WTC11 (cell line): ENCODE data around the gene NINL. TPM values are rescaled to one million over a fixed set of nuclear protein-coding genes. Genes with fewer than 3 reads are reported as not detected.

Experiments used
- ATF1 ChIP-seq: sonication (generic); formaldehyde crosslinking; IDR thresholded peaks from 2 replicates; pipeline ENCODE4 v1.8.1; 2023; ENCODE audit warnings: mild to moderate bottlenecking, moderate library complexity, missing genetic modification reagents
- CREB1 ChIP-seq: sonication (generic); formaldehyde crosslinking; IDR thresholded peaks from 2 replicates; pipeline ENCODE4 v1.8.0; 2023; ENCODE audit warnings: mild to moderate bottlenecking, missing genetic modification reagents
- EMX1 ChIP-seq: fragments of 250-450 bp; sonication (Bioruptor Pico); IDR thresholded peaks from 2 replicates; pipeline ENCODE4 v1.8.0; 2021; ENCODE audit warnings: mild to moderate bottlenecking
- GABPB1 ChIP-seq: sonication (generic); formaldehyde crosslinking; IDR thresholded peaks from 2 replicates; pipeline ENCODE4 v1.8.1; 2023; ENCODE audit warnings: mild to moderate bottlenecking, missing genetic modification reagents
- JUN ChIP-seq: sonication (generic); formaldehyde crosslinking; IDR thresholded peaks from 2 replicates; pipeline ENCODE4 v1.8.0; 2023; ENCODE audit warnings: mild to moderate bottlenecking, missing genetic modification reagents
- MYBL2 ChIP-seq: sonication (generic); formaldehyde crosslinking; IDR thresholded peaks from 2 replicates; pipeline ENCODE4 v1.8.1; 2023; ENCODE audit warnings: mild to moderate bottlenecking, moderate library complexity, missing genetic modification reagents
- NR2C2 ChIP-seq: sonication (generic); formaldehyde crosslinking; IDR thresholded peaks from 2 replicates; pipeline ENCODE4 v1.8.0; 2022; ENCODE audit warnings: mild to moderate bottlenecking, missing genetic modification reagents
- SOX15 ChIP-seq: fragments of 250-450 bp; sonication (Bioruptor Pico); IDR thresholded peaks from 2 replicates; pipeline ENCODE4 v1.9.0; 2021; ENCODE audit warnings: mild to moderate bottlenecking
- TCF7 ChIP-seq: sonication (generic); formaldehyde crosslinking; IDR thresholded peaks from 2 replicates; pipeline ENCODE4 v1.8.0; 2022; ENCODE audit warnings: mild to moderate bottlenecking, low read depth, missing genetic modification reagents, moderate library complexity
- TEAD1 ChIP-seq: sonication (generic); formaldehyde crosslinking; IDR thresholded peaks from 2 replicates; pipeline ENCODE4 v1.8.0; 2022; ENCODE audit warnings: mild to moderate bottlenecking, missing genetic modification reagents
- ZNF121 ChIP-seq: sonication (generic); formaldehyde crosslinking; IDR thresholded peaks from 2 replicates; pipeline ENCODE4 v1.8.0; 2023; ENCODE audit warnings: missing genetic modification reagents
- ZNF138 ChIP-seq: sonication (generic); formaldehyde crosslinking; conservative IDR thresholded peaks from 2 replicates; pipeline ENCODE4 v1.8.1; 2022; ENCODE audit warnings: mild to moderate bottlenecking, moderate library complexity, missing genetic modification reagents
- ZNF232 ChIP-seq: sonication (generic); formaldehyde crosslinking; IDR thresholded peaks from 2 replicates; pipeline ENCODE4 v1.8.0; 2022; ENCODE audit warnings: mild to moderate bottlenecking, missing genetic modification reagents
- ZNF423 ChIP-seq: fragments of 250-450 bp; sonication (Bioruptor Pico); IDR thresholded peaks from 2 replicates; pipeline ENCODE4 v2.1.2; 2022; ENCODE audit warnings: mild to moderate bottlenecking, moderate library complexity
- ZNF671 ChIP-seq: fragments of 250-450 bp; sonication (Bioruptor Pico); IDR thresholded peaks from 2 replicates; pipeline ENCODE4 v1.8.0; 2021; ENCODE audit warnings: mild to moderate bottlenecking
- total RNA-seq: library from RNA; stranded (reverse); gene quantifications from 3 replicates; pipeline ENCODE4 v1.2.3, GENCODE V29; 2021
- TF ChIP-seq, protein P1 (sequence below): sonication (generic); formaldehyde crosslinking; IDR thresholded peaks from 2 replicates; pipeline ENCODE4 v1.8.0; 2022; ENCODE audit warnings: mild to moderate bottlenecking, missing genetic modification reagents
- TF ChIP-seq, protein P2 (sequence below): sonication (generic); formaldehyde crosslinking; IDR thresholded peaks from 2 replicates; pipeline ENCODE4 v1.8.1; 2022; ENCODE audit warnings: mild to moderate bottlenecking, missing genetic modification reagents, moderate library complexity, borderline replicate concordance
- TF ChIP-seq, protein P3 (sequence below): sonication (generic); formaldehyde crosslinking; IDR thresholded peaks from 2 replicates; pipeline ENCODE4 v1.8.1; 2023; ENCODE audit warnings: mild to moderate bottlenecking, missing genetic modification reagents, moderate library complexity
- TF ChIP-seq, protein P4 (sequence below): fragments of 250-450 bp; sonication (Bioruptor Pico); IDR thresholded peaks from 2 replicates; pipeline ENCODE4 v1.8.0; 2021; ENCODE audit warnings: mild to moderate bottlenecking
- TF ChIP-seq, protein P5 (sequence below): sonication (generic); formaldehyde crosslinking; IDR thresholded peaks from 2 replicates; pipeline ENCODE4 v1.8.1; 2022; ENCODE audit warnings: mild to moderate bottlenecking, moderate library complexity, missing genetic modification reagents
- TF ChIP-seq, protein P6 (sequence below): sonication (generic); formaldehyde crosslinking; IDR thresholded peaks from 2 replicates; pipeline ENCODE4 v1.8.0; 2022; ENCODE audit warnings: missing genetic modification reagents
- TF ChIP-seq, protein P7 (sequence below): sonication (generic); formaldehyde crosslinking; IDR thresholded peaks from 2 replicates; pipeline ENCODE4 v1.8.1; 2023; ENCODE audit warnings: mild to moderate bottlenecking, missing genetic modification reagents
- TF ChIP-seq, protein P8 (sequence below): sonication (generic); formaldehyde crosslinking; IDR thresholded peaks from 2 replicates; pipeline ENCODE4 v1.8.1; 2022; ENCODE audit warnings: low read depth, mild to moderate bottlenecking, moderate library complexity, missing genetic modification reagents, borderline replicate concordance
- TF ChIP-seq, protein P9 (sequence below): fragments of 250-450 bp; sonication (Bioruptor Pico); IDR thresholded peaks from 2 replicates; pipeline ENCODE4 v1.9.0; 2021; ENCODE audit warnings: mild to moderate bottlenecking

NINL gene
- total RNA-seq, 1 experiment from 2014 or later = 36.0 TPM

DNA sequence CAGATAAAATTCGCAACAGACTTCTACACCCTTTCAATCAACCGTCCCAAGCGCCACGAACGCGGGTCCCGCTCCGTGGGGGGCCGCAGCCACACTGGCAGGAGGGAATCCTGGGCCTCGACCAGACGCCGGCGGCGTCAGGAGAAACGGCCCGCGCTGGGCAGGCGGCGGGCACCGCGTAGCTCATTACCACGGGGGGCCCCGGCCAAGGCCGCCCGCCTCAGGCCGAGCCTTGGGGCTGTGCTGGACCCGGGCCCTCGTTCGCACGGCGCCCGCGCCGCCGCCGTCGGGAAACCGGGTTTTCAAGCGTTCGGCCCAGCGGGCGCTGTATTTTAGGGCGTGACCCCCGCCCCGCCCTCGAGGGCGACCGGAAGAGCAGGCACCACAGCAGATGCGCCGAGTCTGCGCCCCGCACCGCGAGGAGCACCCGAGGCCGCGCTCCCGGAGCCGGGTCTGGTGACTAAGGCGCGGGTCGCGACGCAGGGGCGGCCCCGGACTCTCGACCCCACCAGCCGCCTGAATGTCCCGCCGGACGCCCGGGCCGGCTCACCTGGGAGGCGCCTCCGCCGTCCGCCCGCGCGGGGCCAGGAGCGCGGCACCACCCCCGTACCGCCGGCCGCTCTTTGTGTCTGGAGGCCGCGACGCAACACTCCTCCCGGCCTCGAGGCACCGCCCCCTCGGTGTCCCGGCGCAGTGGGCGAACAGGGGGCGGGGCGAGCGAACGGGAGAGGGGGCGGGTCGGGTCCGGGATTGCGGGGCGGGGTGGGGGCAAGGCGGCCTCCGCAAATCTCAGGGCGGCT is at the start of gene NINL (continued):
- TF ChIP-seq ZNF138 (CRISPR knock-in tag) = no peak
- peak; percentile 59 for TF ChIP-seq GABPB1 (CRISPR knock-in tag)
- TF ChIP-seq JUN (CRISPR knock-in tag) = no peak; the same call in 1 of the 2 replicates
- no peak for TF ChIP-seq CREB1 (CRISPR knock-in tag)
- TF ChIP-seq ZNF232 = no peak
- no peak for TF ChIP-seq NR2C2 (CRISPR knock-in tag)
- TF ChIP-seq, protein P1, sequence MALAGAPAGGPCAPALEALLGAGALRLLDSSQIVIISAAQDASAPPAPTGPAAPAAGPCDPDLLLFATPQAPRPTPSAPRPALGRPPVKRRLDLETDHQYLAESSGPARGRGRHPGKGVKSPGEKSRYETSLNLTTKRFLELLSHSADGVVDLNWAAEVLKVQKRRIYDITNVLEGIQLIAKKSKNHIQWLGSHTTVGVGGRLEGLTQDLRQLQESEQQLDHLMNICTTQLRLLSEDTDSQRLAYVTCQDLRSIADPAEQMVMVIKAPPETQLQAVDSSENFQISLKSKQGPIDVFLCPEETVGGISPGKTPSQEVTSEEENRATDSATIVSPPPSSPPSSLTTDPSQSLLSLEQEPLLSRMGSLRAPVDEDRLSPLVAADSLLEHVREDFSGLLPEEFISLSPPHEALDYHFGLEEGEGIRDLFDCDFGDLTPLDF = 0 out of 2 replicates have a peak, but pooled peaks have one; percentile 27
- TF ChIP-seq TCF7 = no peak
- TF ChIP-seq, protein P2, sequence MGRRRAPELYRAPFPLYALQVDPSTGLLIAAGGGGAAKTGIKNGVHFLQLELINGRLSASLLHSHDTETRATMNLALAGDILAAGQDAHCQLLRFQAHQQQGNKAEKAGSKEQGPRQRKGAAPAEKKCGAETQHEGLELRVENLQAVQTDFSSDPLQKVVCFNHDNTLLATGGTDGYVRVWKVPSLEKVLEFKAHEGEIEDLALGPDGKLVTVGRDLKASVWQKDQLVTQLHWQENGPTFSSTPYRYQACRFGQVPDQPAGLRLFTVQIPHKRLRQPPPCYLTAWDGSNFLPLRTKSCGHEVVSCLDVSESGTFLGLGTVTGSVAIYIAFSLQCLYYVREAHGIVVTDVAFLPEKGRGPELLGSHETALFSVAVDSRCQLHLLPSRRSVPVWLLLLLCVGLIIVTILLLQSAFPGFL (CRISPR knock-in tag) = peak; percentile 15; the same call in 1 of the 2 replicates
- TF ChIP-seq SOX15 = no peak
- TF ChIP-seq, protein P3, sequence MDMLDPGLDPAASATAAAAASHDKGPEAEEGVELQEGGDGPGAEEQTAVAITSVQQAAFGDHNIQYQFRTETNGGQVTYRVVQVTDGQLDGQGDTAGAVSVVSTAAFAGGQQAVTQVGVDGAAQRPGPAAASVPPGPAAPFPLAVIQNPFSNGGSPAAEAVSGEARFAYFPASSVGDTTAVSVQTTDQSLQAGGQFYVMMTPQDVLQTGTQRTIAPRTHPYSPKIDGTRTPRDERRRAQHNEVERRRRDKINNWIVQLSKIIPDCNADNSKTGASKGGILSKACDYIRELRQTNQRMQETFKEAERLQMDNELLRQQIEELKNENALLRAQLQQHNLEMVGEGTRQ (CRISPR knock-in tag) = no peak
- TF ChIP-seq TEAD1 = peak; percentile 80; the same call in 1 of the 2 replicates
- TF ChIP-seq EMX1 (CRISPR knock-in tag) = no peak
- TF ChIP-seq, protein P4, sequence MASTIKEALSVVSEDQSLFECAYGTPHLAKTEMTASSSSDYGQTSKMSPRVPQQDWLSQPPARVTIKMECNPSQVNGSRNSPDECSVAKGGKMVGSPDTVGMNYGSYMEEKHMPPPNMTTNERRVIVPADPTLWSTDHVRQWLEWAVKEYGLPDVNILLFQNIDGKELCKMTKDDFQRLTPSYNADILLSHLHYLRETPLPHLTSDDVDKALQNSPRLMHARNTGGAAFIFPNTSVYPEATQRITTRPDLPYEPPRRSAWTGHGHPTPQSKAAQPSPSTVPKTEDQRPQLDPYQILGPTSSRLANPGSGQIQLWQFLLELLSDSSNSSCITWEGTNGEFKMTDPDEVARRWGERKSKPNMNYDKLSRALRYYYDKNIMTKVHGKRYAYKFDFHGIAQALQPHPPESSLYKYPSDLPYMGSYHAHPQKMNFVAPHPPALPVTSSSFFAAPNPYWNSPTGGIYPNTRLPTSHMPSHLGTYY = peak; percentile 55; the same call in 1 of the 2 replicates
- TF ChIP-seq, protein P5, sequence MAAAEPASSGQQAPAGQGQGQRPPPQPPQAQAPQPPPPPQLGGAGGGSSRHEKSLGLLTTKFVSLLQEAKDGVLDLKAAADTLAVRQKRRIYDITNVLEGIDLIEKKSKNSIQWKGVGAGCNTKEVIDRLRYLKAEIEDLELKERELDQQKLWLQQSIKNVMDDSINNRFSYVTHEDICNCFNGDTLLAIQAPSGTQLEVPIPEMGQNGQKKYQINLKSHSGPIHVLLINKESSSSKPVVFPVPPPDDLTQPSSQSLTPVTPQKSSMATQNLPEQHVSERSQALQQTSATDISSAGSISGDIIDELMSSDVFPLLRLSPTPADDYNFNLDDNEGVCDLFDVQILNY (CRISPR knock-in tag) = peak; percentile 54; the same call in 1 of the 2 replicates
- TF ChIP-seq ZNF423 (CRISPR knock-in tag) = no peak
- no peak for TF ChIP-seq ATF1 (CRISPR knock-in tag)
- TF ChIP-seq, protein P6, sequence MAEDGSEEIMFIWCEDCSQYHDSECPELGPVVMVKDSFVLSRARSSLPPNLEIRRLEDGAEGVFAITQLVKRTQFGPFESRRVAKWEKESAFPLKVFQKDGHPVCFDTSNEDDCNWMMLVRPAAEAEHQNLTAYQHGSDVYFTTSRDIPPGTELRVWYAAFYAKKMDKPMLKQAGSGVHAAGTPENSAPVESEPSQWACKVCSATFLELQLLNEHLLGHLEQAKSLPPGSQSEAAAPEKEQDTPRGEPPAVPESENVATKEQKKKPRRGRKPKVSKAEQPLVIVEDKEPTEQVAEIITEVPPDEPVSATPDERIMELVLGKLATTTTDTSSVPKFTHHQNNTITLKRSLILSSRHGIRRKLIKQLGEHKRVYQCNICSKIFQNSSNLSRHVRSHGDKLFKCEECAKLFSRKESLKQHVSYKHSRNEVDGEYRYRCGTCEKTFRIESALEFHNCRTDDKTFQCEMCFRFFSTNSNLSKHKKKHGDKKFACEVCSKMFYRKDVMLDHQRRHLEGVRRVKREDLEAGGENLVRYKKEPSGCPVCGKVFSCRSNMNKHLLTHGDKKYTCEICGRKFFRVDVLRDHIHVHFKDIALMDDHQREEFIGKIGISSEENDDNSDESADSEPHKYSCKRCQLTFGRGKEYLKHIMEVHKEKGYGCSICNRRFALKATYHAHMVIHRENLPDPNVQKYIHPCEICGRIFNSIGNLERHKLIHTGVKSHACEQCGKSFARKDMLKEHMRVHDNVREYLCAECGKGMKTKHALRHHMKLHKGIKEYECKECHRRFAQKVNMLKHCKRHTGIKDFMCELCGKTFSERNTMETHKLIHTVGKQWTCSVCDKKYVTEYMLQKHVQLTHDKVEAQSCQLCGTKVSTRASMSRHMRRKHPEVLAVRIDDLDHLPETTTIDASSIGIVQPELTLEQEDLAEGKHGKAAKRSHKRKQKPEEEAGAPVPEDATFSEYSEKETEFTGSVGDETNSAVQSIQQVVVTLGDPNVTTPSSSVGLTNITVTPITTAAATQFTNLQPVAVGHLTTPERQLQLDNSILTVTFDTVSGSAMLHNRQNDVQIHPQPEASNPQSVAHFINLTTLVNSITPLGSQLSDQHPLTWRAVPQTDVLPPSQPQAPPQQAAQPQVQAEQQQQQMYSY (CRISPR knock-in tag) = peak; percentile 56
- TF ChIP-seq MYBL2 = peak; percentile 13; the same call in 1 of the 2 replicates
- no peak for TF ChIP-seq ZNF671 (CRISPR knock-in tag)
- TF ChIP-seq, protein P7, sequence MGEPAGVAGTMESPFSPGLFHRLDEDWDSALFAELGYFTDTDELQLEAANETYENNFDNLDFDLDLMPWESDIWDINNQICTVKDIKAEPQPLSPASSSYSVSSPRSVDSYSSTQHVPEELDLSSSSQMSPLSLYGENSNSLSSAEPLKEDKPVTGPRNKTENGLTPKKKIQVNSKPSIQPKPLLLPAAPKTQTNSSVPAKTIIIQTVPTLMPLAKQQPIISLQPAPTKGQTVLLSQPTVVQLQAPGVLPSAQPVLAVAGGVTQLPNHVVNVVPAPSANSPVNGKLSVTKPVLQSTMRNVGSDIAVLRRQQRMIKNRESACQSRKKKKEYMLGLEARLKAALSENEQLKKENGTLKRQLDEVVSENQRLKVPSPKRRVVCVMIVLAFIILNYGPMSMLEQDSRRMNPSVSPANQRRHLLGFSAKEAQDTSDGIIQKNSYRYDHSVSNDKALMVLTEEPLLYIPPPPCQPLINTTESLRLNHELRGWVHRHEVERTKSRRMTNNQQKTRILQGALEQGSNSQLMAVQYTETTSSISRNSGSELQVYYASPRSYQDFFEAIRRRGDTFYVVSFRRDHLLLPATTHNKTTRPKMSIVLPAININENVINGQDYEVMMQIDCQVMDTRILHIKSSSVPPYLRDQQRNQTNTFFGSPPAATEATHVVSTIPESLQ (CRISPR knock-in tag) = no peak
- no peak for TF ChIP-seq ZNF121 (CRISPR knock-in tag)
- TF ChIP-seq, protein P8, sequence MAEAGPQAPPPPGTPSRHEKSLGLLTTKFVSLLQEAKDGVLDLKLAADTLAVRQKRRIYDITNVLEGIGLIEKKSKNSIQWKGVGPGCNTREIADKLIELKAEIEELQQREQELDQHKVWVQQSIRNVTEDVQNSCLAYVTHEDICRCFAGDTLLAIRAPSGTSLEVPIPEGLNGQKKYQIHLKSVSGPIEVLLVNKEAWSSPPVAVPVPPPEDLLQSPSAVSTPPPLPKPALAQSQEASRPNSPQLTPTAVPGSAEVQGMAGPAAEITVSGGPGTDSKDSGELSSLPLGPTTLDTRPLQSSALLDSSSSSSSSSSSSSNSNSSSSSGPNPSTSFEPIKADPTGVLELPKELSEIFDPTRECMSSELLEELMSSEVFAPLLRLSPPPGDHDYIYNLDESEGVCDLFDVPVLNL (CRISPR knock-in tag) = no peak
- TF ChIP-seq, protein P9, sequence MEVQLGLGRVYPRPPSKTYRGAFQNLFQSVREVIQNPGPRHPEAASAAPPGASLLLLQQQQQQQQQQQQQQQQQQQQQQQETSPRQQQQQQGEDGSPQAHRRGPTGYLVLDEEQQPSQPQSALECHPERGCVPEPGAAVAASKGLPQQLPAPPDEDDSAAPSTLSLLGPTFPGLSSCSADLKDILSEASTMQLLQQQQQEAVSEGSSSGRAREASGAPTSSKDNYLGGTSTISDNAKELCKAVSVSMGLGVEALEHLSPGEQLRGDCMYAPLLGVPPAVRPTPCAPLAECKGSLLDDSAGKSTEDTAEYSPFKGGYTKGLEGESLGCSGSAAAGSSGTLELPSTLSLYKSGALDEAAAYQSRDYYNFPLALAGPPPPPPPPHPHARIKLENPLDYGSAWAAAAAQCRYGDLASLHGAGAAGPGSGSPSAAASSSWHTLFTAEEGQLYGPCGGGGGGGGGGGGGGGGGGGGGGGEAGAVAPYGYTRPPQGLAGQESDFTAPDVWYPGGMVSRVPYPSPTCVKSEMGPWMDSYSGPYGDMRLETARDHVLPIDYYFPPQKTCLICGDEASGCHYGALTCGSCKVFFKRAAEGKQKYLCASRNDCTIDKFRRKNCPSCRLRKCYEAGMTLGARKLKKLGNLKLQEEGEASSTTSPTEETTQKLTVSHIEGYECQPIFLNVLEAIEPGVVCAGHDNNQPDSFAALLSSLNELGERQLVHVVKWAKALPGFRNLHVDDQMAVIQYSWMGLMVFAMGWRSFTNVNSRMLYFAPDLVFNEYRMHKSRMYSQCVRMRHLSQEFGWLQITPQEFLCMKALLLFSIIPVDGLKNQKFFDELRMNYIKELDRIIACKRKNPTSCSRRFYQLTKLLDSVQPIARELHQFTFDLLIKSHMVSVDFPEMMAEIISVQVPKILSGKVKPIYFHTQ (CRISPR knock-in tag) = 0 out of 2 replicates have a peak, but pooled peaks have one; percentile 13
